Measurements from ENCODE around the gene OR52I2.

Gene OR52I2

DNA sequence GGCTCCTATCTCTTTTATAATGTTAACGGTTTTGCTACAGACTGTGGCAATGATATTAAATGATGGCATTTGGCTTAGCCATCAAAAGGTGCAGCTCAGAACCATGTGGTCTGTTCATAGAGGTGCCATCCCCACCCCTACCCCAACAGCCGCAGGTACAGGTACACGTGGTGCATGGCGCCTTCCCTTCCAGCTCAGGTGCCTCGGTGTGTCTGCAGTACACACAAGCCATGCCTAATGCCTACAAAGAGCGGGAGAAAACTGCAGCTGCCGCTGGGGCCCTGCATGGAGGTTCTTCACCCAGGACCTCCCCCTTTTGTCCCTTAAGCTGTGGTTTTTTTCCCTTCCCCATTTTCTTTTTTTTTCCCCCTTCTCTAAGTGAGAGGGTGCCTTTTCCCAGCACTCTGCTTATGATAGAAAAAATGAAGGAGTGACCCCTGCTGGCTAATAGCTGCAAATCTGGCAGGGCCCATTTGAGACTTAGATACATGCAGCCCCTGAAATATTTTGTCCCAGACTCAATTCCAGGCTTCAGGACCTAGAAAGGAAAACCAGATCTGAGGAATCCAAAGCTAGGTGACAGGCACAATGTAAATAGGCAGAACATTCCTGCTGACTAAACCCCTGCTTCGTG, 30.1 kb upstream of the OR52I2 start:
- peak; percentile 12 for DNase-seq (ENCODE audit: low read depth)

DNA sequence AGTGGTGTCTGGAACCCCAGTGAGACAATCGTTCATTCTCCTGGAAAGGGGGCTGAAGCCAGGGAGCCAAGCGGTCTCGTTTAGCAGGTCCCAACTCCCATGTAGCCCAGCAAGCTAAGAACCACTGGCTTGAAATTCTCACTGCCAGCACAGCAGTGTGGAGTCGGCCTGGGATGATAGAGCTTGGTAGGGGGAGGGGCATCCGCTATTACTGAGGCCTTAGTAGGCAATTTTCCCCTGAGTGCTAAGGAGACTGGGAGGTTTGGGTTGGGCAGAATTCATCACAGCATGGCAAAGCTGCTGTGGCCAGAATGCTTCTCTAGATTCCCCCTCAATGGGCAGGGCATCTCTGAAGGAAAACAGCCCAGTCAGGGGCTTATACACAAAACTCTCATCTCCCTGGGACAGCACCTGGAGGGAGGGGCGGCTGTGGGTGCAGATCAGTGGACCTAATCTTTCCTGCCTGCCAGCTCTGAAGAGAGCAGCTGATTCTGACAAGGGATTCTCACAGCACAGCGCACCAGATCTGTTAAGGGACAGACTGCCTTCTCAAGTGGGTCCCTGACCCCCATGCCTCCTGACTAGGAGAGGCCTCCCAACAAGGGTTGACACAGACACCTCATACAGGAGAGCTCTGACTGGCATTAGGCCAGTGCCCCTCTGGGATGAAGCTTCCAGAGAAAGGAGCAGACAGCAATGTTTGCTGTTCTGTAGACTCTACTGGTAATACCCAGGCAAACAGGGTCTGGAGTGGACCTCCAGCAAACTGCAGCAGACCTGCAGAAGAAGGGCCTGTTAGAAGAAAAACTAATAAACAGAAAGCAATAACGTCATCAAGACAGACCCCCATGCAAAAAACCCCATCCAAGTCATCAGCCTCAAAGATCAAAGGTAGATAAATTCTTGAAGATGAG, 21.8 kb upstream of the OR52I2 start:
- TF ChIP-seq, protein P1, sequence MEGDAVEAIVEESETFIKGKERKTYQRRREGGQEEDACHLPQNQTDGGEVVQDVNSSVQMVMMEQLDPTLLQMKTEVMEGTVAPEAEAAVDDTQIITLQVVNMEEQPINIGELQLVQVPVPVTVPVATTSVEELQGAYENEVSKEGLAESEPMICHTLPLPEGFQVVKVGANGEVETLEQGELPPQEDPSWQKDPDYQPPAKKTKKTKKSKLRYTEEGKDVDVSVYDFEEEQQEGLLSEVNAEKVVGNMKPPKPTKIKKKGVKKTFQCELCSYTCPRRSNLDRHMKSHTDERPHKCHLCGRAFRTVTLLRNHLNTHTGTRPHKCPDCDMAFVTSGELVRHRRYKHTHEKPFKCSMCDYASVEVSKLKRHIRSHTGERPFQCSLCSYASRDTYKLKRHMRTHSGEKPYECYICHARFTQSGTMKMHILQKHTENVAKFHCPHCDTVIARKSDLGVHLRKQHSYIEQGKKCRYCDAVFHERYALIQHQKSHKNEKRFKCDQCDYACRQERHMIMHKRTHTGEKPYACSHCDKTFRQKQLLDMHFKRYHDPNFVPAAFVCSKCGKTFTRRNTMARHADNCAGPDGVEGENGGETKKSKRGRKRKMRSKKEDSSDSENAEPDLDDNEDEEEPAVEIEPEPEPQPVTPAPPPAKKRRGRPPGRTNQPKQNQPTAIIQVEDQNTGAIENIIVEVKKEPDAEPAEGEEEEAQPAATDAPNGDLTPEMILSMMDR (IDR thresholded peaks at IDR 0.05; ENCODE audit: insufficient read depth, low read depth, low read length, missing control alignments), result no peak
- no peak overlapping the region for H3K4me3 ChIP-seq (ENCODE audit: low read depth, low read length)
- DNase-seq (ENCODE audit: low read depth), result no peak

More for the DNA sequence above, 30.1 kb upstream of the OR52I2 start:
- no peak overlapping the region for H3K4me3 ChIP-seq (ENCODE audit: low read depth, low read length)
- TF ChIP-seq, protein P1 (IDR thresholded peaks at IDR 0.05; ENCODE audit: insufficient read depth, low read depth, low read length, missing control alignments), result peak; percentile 34

DNA sequence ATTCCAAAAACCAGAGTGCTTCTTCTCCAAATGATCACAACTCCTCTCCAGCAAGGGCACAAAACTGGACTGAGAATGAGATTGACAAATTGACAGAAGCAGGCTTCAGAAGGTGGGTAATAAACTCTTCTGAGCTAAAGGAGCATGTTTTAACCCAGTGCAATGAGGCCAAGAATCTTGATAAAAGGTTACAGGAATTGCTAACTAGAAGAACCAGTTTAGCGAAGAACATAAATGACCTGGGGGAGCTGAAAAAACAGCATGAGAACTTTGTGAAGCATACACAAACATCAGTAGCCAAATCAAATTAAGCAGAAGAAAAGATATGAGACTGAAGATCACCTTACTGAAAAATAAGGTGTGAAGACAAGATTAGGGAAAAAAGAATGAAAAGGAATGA, 21.1 kb upstream of the OR52I2 start:
- H3K4me3 ChIP-seq (ENCODE audit: low read depth, low read length), result no peak overlapping the region
- DNase-seq (ENCODE audit: low read depth), result no peak
- TF ChIP-seq, protein P1 (IDR thresholded peaks at IDR 0.05; ENCODE audit: insufficient read depth, low read depth, low read length, missing control alignments), result no peak

DNA sequence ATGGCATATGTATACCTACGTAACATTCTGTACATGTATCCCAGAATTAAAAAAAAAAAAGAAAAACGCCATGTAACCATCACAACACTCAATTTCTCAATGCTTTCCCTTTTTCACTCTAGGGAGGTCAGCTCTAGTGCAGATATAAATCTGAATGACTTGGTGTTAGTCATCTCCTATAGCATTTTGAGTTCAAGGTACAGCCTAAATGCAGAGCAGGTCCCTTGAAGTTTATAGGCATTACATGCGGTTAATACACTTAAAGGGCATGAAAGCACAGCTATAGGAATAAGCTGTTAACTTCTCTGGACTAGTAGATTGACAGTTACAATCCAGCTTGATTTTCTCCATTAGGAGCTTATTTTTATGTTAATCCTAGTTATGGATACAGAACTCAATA, 16.2 kb upstream of the OR52I2 start:
- TF ChIP-seq, protein P1 (IDR thresholded peaks at IDR 0.05; ENCODE audit: insufficient read depth, low read depth, low read length, missing control alignments), result no peak
- no peak overlapping the region for H3K4me3 ChIP-seq (ENCODE audit: low read depth, low read length)
- DNase-seq (ENCODE audit: low read depth), result no peak

DNA sequence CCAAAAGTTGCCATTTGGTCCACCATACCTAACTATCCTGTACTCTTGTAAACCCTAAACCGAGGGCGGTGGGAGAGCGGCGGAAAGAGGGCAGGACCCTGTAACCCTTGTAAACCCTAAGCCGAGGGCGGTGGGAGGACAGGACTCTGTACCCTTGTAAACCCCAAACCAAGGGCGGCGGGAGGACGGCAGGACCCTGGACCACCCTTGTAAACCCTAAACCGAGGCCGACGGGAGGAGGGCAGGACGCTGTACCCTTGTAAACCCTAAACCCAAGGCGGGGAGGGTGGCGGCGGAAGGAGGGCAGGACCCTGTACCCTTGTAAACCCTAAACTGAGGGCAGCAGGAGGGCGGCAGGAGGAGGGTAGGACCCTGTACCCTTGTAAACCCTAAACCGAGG, 12.5 kb upstream of the OR52I2 start:
- no peak for DNase-seq (ENCODE audit: low read depth)
- H3K4me3 ChIP-seq (ENCODE audit: low read depth, low read length), result no peak overlapping the region
- TF ChIP-seq, protein P1 (IDR thresholded peaks at IDR 0.05; ENCODE audit: insufficient read depth, low read depth, low read length, missing control alignments), result no peak

DNA sequence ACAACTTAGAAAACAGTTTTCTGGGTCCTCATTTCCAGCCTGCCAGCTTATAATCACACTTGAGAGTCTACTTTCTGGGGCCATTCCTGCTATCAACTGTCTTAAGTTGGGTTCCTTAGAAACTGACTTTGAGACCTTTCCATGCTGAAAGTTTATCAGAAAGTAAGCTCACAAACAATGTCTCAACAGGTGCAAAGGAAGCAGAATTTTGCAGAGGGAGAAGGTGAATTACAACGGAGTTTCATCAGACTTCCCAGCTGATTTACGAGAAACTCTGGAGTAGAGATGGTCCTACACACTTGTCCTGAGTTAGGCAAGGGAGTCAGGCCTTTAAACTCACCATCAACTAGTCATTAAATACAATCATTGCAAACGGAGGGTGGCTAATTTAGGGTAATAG, 4.7 kb upstream of the OR52I2 start:
- no peak for DNase-seq (ENCODE audit: low read depth)
- TF ChIP-seq, protein P1 (IDR thresholded peaks at IDR 0.05; ENCODE audit: insufficient read depth, low read depth, low read length, missing control alignments), result no peak
- H3K4me3 ChIP-seq (ENCODE audit: low read depth, low read length), result no peak overlapping the region

All from GM12865 (cell line).